Measurements from ENCODE around the gene INPP5A.

The INPP5A gene

DNA sequence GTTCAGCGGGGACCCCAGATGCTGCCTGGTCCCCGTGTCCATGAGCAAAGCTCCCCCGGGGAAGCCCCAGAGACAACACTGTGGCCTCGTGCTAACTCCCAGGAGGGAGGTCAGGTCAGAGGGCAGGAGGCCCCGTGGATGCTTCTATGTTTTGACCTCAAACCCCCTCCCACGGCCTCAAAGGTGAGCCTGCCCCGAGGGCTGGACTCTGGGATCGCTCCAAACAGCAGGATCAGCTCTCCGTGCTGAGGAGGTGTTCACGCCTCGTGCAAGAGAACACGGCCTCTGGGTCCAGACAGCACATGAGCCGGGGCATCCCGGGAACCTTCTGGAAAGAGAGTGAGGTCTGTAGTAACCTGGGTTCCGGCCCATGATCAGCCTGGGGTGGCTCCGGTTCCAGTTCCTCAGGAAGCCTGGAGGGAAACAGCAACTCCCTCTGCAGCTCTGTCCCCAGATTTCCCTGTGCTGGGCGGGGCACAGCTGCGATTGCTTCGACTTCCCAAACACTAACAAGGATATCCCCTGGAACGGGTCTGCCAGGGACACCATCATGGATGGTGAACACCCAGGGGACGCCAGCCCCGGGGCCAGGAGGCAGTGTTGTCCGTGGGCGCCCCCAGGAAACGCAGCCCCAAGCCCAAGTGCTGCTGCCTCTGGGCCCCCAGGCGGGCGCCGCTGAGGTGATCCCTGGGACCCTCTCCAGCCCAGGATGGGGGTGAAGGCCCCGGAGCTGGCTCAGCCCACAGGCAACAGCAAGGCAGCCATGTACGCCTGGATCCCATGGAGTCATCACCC lies 18.0 kb upstream of the INPP5A start:
- TF ChIP-seq ZFX (IDR thresholded peaks at IDR 0.05): no peak
- TF ChIP-seq, protein P1, sequence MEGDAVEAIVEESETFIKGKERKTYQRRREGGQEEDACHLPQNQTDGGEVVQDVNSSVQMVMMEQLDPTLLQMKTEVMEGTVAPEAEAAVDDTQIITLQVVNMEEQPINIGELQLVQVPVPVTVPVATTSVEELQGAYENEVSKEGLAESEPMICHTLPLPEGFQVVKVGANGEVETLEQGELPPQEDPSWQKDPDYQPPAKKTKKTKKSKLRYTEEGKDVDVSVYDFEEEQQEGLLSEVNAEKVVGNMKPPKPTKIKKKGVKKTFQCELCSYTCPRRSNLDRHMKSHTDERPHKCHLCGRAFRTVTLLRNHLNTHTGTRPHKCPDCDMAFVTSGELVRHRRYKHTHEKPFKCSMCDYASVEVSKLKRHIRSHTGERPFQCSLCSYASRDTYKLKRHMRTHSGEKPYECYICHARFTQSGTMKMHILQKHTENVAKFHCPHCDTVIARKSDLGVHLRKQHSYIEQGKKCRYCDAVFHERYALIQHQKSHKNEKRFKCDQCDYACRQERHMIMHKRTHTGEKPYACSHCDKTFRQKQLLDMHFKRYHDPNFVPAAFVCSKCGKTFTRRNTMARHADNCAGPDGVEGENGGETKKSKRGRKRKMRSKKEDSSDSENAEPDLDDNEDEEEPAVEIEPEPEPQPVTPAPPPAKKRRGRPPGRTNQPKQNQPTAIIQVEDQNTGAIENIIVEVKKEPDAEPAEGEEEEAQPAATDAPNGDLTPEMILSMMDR (conservative IDR thresholded peaks at IDR 0.05): no peak
- peak overlapping the region; percentile 96 for H3K27ac ChIP-seq

DNA sequence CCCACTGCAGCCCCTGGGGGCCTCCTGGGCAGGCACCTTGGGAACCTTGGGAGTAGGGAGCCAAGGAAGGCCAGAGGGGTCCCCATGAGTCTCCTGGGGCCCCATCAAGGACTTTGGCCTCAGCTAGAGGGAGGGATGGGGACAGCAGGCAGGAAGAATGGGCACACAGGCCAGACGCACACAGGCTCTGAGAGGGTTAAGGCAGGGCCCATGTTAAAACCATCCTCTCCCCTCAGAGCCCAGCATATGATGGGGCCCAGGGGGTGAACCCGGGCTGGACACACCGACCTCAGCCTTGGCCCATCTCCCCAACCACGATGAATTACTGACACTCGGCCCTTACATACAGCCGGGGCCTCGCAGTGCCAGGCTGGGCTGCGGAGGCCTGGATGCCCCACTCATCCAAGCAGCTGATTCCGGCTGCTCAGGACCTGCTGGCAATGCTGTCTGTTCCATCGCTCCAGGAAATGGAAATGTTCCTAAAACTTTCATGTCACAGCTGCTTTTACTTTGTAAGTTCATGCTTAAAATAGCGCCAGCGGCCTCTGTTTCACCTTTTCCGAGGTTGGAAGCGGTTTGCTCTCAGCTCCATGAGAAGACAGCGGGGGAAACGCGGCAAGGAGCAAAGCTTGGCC lies 17.3 kb upstream of the INPP5A start:
- H3K27ac ChIP-seq: peak overlapping the region; percentile 96
- no peak for TF ChIP-seq ZFX (IDR thresholded peaks at IDR 0.05)
- TF ChIP-seq, protein P1 (conservative IDR thresholded peaks at IDR 0.05): no peak

DNA sequence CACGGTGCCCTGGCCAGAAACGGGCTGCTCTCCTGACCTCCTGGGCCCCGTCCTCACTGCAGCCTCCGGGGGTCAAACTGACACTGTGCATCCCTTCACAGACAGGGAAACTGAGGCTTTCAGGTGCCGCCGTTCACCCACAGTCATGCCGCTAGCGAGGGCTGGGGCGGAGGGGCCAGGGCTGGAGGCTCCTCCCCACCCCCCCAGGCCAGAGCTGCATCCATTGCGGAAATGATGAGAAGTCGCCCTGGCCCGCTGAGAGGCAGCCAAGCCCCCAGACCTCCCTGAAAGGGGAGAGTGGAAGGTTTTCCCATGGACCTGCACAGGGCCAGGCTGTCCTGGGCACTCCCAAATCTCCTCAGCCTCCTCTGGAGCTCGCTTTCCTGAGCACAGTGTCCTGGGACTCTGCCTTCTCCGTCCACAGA lies 16.5 kb upstream of the INPP5A start:
- H3K27ac ChIP-seq: no peak overlapping the region
- TF ChIP-seq, protein P1 (conservative IDR thresholded peaks at IDR 0.05): no peak
- no peak for TF ChIP-seq ZFX (IDR thresholded peaks at IDR 0.05)

DNA sequence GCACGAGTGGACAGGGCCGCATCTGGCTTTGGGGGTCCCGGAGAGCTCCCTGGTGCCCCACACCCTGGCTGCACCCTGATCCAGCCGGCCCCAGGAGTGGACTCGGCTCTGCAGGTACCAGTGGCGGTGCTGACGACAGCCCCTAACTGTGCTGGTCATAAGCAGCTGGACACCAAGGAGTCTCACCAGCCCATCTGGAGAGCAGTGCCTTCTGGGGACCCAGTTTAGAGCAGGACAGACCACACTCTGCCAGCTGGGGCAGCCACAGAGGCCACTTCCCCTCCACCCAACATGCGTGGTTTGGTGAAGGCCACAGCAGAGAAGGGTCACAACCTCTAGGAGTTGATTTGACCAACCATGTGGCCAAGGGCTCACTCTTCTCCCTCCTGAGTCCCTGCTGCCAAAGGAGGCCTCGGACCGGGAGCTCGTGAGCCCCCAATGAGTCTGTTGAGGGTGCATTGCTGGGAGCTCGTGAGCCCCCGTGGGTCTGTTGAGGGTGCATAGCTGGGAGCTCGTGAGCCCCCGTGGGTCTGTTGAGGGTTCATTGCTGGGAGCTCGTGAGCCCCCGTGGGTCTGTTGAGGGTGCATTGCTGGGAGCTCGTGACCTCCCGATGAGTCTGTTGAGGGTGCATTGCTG lies 16.0 kb upstream of the INPP5A start:
- H3K27ac ChIP-seq: no peak overlapping the region
- TF ChIP-seq, protein P1 (conservative IDR thresholded peaks at IDR 0.05): no peak
- no peak for TF ChIP-seq ZFX (IDR thresholded peaks at IDR 0.05)

DNA sequence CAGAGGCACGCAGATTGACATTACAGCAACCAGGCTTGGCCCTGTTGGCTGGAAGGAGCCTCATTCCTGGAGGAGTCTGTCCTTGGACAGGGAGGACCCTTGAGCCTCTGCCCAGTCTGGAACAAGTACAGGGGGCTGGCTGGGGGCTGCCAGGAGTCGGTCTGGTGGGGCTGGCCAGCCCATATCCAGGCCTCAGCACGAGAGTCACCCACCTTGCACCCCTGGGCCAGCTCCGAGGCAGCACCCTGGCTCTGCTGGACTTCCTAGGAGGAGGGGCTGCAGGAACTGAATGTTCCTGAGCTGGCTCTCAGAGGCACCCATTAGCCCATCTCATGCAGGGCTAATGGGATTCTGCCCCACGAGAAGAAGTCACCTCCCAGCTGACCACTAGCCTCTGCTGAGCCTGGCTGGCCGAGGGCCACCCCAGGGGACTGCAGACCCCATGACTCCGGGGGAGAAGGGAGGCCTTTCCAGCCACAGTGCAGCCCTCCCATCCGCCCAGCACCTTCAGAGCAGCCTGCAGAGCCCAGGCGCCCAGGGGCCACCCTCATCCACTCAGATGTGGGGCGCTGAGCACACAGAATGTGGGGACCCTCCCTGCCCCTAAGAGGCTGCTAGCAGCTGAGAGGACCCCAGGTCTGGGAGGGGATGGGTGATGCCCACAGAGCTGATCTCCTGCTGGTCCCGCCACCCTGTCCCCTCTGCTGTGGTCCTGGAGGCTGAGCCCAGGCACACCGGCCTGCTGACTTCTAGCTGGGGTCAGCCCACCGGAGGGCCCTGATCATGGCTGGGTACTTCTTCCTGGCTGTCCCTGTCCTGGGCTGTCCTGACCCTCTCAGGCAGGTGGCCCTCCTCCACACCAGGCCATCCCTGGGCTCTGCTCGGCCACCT lies 14.8 kb upstream of the INPP5A start:
- no peak overlapping the region for H3K27ac ChIP-seq
- no peak for TF ChIP-seq ZFX (IDR thresholded peaks at IDR 0.05)
- TF ChIP-seq, protein P1 (conservative IDR thresholded peaks at IDR 0.05): no peak

DNA sequence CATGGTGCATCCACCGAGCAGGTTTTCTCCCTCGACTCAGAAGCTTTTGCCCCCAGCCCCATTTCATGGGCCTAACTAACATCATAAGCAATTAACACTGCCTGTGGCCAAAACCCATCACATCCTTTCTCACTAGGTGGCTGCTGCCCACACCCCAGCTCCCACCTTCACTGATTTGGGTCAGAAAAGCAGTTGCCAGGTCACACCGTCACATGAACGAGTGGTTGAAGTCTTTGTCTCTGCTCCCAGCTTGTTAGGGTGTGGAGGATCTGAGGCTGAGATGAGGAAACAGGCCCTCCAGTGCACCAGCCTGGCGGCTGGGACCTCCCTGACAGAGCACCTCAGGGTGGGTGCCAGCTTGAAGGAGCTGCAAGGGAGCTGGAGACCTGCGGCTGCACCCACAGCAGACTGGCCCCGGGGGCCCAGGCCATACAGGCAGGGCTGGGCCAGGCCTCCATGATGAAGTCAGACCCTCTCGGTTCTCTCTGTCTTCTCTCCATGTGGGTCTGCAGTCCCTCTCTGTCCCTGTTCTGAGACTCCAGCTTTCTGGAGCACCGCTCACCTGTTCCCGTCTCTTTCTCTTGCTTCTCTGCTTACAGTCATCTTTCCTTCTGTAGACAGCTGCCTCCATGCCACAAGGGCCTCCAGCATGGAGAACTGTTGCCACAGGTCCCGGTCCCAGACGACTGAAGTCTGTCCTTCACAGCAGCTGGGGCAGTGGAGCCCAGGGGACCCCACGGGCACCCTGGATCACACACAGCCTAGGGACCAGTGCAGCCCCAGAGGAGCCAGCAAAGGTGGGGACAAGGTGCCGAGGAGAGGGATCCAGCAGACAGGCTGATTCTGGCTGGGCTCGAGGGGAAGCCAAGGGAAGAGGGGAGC lies 13.8 kb upstream of the INPP5A start:
- TF ChIP-seq ZFX (IDR thresholded peaks at IDR 0.05): no peak
- TF ChIP-seq, protein P1 (conservative IDR thresholded peaks at IDR 0.05): no peak
- no peak overlapping the region for H3K27ac ChIP-seq
